Measurements from ENCODE around the gene C16orf90. TPM values are rescaled to one million over a fixed set of nuclear protein-coding genes. Genes with fewer than 3 reads are reported as not detected.

The C16orf90 gene
- total RNA-seq: not detected in 2 replicates

GRCh38 chr16:3495176-3495575, at the start of gene C16orf90:
Gene C16orf90 (minus strand): TSS chr16:3495489. CDS start chr16:3495421, 68 bp downstream.

Other genes with a start within 250 kb of the C16orf90 start
- gene MEFV, start 238.9 kb downstream of the C16orf90 start, total RNA-seq: under 0.01 and 0.14 TPM in 2 replicates
- 33.6 and 34.8 TPM in 2 replicates for gene ZNF263, start 212.0 kb downstream of the C16orf90 start, total RNA-seq
- 2.6 and 4.6 TPM in 2 replicates for gene TIGD7, start 190.1 kb downstream of the C16orf90 start, total RNA-seq
- gene ZNF75A, start 190.0 kb downstream of the C16orf90 start, total RNA-seq: 12.7 and 17.5 TPM in 2 replicates
- gene OR2C1, start 139.6 kb downstream of the C16orf90 start, total RNA-seq: 0.09 and 0.14 TPM in 2 replicates
- 9.5 TPM in 2 replicates for gene ZSCAN32, start 94.5 kb downstream of the C16orf90 start, total RNA-seq
- gene ZNF174, start 94.3 kb downstream of the C16orf90 start, total RNA-seq: 4.7 and 5.5 TPM in 2 replicates
- 1.3 and 1.4 TPM in 2 replicates for gene ZNF597, start 52.0 kb downstream of the C16orf90 start, total RNA-seq
- gene NAA60, start 51.8 kb downstream of the C16orf90 start, total RNA-seq: 7.4 and 10.1 TPM in 2 replicates
- 24.0 and 30.1 TPM in 2 replicates for gene CLUAP1, start 5.5 kb upstream of the C16orf90 start, total RNA-seq
- under 0.01 and 0.09 TPM in 2 replicates for gene NLRC3, start 81.9 kb upstream of the C16orf90 start, total RNA-seq
- gene SLX4, start 116.1 kb upstream of the C16orf90 start, total RNA-seq: 2.1 and 2.7 TPM in 2 replicates
- gene DNASE1, start 159.2 kb upstream of the C16orf90 start, total RNA-seq: 16.6 and 17.7 TPM in 2 replicates
- gene TRAP1, start 222.0 kb upstream of the C16orf90 start, total RNA-seq: 51.8 and 56.5 TPM in 2 replicates

Measured in smooth muscle cell of bladder (primary cell).